Measurements from ENCODE around the gene CEBPZOS. TPM values are rescaled to one million over a fixed set of nuclear protein-coding genes. Genes with fewer than 3 reads are reported as not detected.

The CEBPZOS gene
- total and polyA plus RNA-seq, 12 donors, result 27.3 to 190 (median 60.3) TPM

- intact Hi-C loops (cut with DNase I), result no loop called here
- ATAC-seq (peak in 2 of 8 donors; percentile 1 to 6), DNase-seq (no peak)
- Histone ChIP-seq H3K9me3 (no peaks in the 10 kb centered on the region), H3K27me3 (no peaks in the 10 kb centered on the region), H3K27ac (peak overlapping the region in 8 of 10 donors; percentile 90 to 96 (median 93)), H3K36me3 (peaks cover 0 to 36% (median 21%) of the 10 kb centered on the region in 9 donors), H3K4me3 (peak overlapping the region; percentile 63 to 96 (median 75)), H3K4me1 (peaks cover 7 to 55% (median 42%) of the 10 kb centered on the region in 9 donors)
- WGBS, 2 donors, result 1% methylated on average over 8 of the region's 8 CpGs
- TF ChIP-seq, protein P1, sequence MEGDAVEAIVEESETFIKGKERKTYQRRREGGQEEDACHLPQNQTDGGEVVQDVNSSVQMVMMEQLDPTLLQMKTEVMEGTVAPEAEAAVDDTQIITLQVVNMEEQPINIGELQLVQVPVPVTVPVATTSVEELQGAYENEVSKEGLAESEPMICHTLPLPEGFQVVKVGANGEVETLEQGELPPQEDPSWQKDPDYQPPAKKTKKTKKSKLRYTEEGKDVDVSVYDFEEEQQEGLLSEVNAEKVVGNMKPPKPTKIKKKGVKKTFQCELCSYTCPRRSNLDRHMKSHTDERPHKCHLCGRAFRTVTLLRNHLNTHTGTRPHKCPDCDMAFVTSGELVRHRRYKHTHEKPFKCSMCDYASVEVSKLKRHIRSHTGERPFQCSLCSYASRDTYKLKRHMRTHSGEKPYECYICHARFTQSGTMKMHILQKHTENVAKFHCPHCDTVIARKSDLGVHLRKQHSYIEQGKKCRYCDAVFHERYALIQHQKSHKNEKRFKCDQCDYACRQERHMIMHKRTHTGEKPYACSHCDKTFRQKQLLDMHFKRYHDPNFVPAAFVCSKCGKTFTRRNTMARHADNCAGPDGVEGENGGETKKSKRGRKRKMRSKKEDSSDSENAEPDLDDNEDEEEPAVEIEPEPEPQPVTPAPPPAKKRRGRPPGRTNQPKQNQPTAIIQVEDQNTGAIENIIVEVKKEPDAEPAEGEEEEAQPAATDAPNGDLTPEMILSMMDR (IDR thresholded peaks at IDR 0.05), result no peak
Measured at GRCh38 chr2:37230581-37230980, 34.3 kb downstream of the CEBPZOS start.

- ATAC-seq, result peak; percentile 97 to 99 (median 98)
- H3K4me3 ChIP-seq, result peak within 1 kb of the TSS; percentile 63 to 96 (median 75)
- H3K36me3 ChIP-seq, result peaks cover 0 to 42% (median 21%) of the 10 kb centered on the region in 9 donors
- 0% methylated on average over 73 of the region's 73 CpGs for WGBS, 2 donors
- peak; percentile 86 to 93 for DNase-seq
- peaks cover 7 to 51% (median 42%) of the 10 kb centered on the region in 9 donors for H3K4me1 ChIP-seq
- TF ChIP-seq, protein P1 (IDR thresholded peaks at IDR 0.05), result no peak
- intact Hi-C loops (cut with DNase I), result no loop called here
- H3K27me3 ChIP-seq, result no peaks in the 10 kb centered on the region
- no peaks in the 10 kb centered on the region for H3K9me3 ChIP-seq
- H3K27ac ChIP-seq, result peak within 1 kb of the TSS; percentile 64 to 96 (median 92)
Measured at GRCh38 chr2:37231241-37232130, 35.2 kb downstream of the CEBPZOS start, which contains the start of the genes CEBPZ and NDUFAF7. TSS of gene CEBPZ (minus strand) at chr2:37231596. CDS start at chr2:37231567, 29 bp downstream. TSS of gene NDUFAF7 (plus strand) at chr2:37231658. CDS start at chr2:37231706, 48 bp downstream.

DNA sequence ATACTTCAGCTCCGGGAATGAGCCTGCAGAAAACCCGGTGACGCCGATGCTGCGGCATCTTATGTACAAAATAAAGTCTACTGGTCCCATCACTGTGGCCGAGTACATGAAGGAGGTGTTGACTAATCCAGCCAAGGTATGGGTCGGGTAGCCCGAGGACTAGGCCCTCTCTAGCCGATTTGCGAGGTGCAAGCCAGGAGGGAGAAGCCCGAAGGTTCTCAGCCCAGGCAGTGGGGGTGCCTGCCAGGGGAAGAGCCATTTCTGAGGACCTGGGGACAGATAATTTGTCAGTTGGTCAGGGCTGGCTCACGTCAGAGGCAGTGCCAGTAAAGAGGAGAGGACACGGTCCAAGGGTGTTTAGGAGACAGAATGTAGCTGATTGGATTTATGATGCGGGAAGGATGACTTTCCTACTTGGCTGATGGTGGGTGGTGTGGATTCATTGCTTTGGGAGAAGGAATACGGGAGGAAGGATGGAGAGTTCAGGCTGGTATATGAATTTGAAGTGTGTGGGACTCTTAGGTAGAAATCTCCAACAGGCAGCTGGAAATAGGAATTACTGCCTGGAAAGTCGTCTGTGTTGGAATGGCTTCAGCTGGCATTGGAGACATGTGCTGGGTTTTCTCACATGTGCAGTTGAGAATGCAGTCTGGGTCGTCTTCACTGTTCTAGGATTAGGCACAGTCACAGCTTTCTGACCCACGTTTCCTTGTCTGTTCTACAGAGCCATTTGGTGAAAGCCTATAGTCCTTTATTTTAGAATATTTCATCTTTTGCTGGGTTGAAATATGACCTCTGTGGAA is 36.0 kb downstream of the CEBPZOS start:
- H3K36me3 ChIP-seq, result peaks cover 0 to 42% (median 14%) of the 10 kb centered on the region in 9 donors
- peaks cover 7 to 43% (median 34%) of the 10 kb centered on the region in 9 donors for H3K4me1 ChIP-seq
- H3K4me3 ChIP-seq, result peak overlapping the region; percentile 63 to 96 (median 75)
- ATAC-seq (peak; percentile 3 to 54 (median 31)), DNase-seq (peak in 1 of 2 donors; percentile 10)
- TF ChIP-seq, protein P1 (IDR thresholded peaks at IDR 0.05), result no peak
- H3K27me3 ChIP-seq, result no peaks in the 10 kb centered on the region
- 11 to 14% methylated on average over 18 of the region's 18 CpGs for WGBS, 2 donors
- H3K27ac ChIP-seq, result peak overlapping the region in 9 of 10 donors; percentile 80 to 96 (median 92)
- intact Hi-C loops (cut with DNase I), result no loop called here
- no peaks in the 10 kb centered on the region for H3K9me3 ChIP-seq

GRCh38 chr2:37243435-37243834 is 47.1 kb downstream of the CEBPZOS start:
- intact Hi-C loops (cut with DNase I), result no loop called here
- peak overlapping the region in 7 of 10 donors; percentile 6 to 27 (median 16) for H3K27ac ChIP-seq
- H3K27me3 ChIP-seq, result no peaks in the 10 kb centered on the region
- 72 to 85% methylated on average over 4 of the region's 4 CpGs for WGBS, 2 donors
- DNase-seq, result no peak
- H3K4me3 ChIP-seq, result no peak overlapping the region
- peaks cover 0 to 19% (median 5%) of the 10 kb centered on the region in 9 donors for H3K4me1 ChIP-seq
- peak in 3 of 8 donors; percentile 44 to 68 (median 53) for ATAC-seq
- TF ChIP-seq, protein P1 (IDR thresholded peaks at IDR 0.05), result no peak
- peaks cover 0 to 100% (median 37%) of the 10 kb centered on the region in 9 donors for H3K36me3 ChIP-seq
- no peaks in the 10 kb centered on the region for H3K9me3 ChIP-seq

All from heart right ventricle (tissue), 16 donors.